Fibroblast of lung (primary cell): ENCODE data around the gene COL4A1.

Experiments
- CTCF ChIP-seq, 2 donors: IDR thresholded peaks in 1 of 2; conservative IDR thresholded peaks in 1 of 2; 1 replicate in 1 of 2; 2 replicates in 1 of 2; pipeline ENCODE4 v1.5.1; 2011 to 2012; ENCODE audit warnings: low read length in 2 of 2, control low read depth in 1 of 2, inconsistent platforms in 1 of 2, low read depth in 1 of 2, mild to moderate bottlenecking in 1 of 2
- EZH2 ChIP-seq: IDR thresholded peaks from 2 replicates; pipeline ENCODE4 v1.5.1; 2012; ENCODE audit warnings: low read length, control low read depth, mild to moderate bottlenecking; ENCODE audit errors: missing control alignments

- TF ChIP-seq CTCF (conservative IDR thresholded peaks at IDR 0.05 in 1 of 2, IDR thresholded peaks at IDR 0.05 in 1 of 2; ENCODE audit: low read depth in 1 of 2, low read length in 2 of 2) (no peak), EZH2 (no peak)
Measured at GRCh38 chr13:110233951-110234280, 73.0 kb downstream of the COL4A1 start.
